PFSK-1 (cell line): ENCODE data around the gene SYCN.

Experiments used
- POLR2AphosphoS5 ChIP-seq: IDR thresholded peaks from 2 replicates; pipeline ENCODE4 v1.6.1; 2012; ENCODE audit warnings: low read depth, mild to moderate bottlenecking, control low read depth, low read length, moderate library complexity
- TF ChIP-seq, protein P1 (sequence below), 2 experiments: IDR thresholded peaks; 2 replicates each; pipeline versions ENCODE4 v1.6.1 to v1.8.0; 2011 to 2012; ENCODE audit warnings: low read depth in 2 of 2, low read length in 2 of 2, control low read depth in 1 of 2, inconsistent platforms in 1 of 2, mild to moderate bottlenecking in 1 of 2, moderate library complexity in 1 of 2; ENCODE audit not compliant: insufficient read depth in 1 of 2

DNA sequence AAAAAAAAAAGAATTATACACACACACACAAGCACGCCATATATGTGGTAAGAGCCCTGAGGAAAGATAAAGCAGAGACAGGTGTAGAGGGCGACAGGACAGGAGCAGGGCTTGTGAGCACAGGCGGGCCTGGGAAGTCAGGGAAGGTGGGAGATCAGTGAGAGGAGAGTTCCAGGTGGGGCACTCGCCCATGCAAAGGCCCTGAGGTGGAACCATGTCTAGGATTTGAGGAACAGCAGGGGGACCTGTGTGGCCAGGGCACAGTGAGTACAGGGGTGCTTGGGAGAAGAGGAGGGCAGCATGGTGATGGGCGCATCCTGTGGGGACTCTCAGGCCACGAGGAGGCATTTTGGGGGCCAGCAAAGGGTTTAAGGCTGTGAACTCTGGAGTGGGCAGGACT, 39.8 kb downstream of the SYCN start:
- TF ChIP-seq, protein P1, sequence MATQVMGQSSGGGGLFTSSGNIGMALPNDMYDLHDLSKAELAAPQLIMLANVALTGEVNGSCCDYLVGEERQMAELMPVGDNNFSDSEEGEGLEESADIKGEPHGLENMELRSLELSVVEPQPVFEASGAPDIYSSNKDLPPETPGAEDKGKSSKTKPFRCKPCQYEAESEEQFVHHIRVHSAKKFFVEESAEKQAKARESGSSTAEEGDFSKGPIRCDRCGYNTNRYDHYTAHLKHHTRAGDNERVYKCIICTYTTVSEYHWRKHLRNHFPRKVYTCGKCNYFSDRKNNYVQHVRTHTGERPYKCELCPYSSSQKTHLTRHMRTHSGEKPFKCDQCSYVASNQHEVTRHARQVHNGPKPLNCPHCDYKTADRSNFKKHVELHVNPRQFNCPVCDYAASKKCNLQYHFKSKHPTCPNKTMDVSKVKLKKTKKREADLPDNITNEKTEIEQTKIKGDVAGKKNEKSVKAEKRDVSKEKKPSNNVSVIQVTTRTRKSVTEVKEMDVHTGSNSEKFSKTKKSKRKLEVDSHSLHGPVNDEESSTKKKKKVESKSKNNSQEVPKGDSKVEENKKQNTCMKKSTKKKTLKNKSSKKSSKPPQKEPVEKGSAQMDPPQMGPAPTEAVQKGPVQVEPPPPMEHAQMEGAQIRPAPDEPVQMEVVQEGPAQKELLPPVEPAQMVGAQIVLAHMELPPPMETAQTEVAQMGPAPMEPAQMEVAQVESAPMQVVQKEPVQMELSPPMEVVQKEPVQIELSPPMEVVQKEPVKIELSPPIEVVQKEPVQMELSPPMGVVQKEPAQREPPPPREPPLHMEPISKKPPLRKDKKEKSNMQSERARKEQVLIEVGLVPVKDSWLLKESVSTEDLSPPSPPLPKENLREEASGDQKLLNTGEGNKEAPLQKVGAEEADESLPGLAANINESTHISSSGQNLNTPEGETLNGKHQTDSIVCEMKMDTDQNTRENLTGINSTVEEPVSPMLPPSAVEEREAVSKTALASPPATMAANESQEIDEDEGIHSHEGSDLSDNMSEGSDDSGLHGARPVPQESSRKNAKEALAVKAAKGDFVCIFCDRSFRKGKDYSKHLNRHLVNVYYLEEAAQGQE (IDR thresholded peaks at IDR 0.05; ENCODE audit: insufficient read depth in 1 of 2, low read depth in 2 of 2, low read length in 2 of 2) = no peak
- no peak for TF ChIP-seq POLR2AphosphoS5
